ENCODE measurements around the gene CALR. TPM values are rescaled to one million over a fixed set of nuclear protein-coding genes. Genes with fewer than 3 reads are reported as not detected.
"Not testable (repeated sequence)": the region's sequence is repeated elsewhere in the genome, so short reads cannot be mapped to it uniquely, and the experiment has no call there.

The CALR gene
- total RNA-seq, 1 donor from 2014 or later = 454 TPM

DNA sequence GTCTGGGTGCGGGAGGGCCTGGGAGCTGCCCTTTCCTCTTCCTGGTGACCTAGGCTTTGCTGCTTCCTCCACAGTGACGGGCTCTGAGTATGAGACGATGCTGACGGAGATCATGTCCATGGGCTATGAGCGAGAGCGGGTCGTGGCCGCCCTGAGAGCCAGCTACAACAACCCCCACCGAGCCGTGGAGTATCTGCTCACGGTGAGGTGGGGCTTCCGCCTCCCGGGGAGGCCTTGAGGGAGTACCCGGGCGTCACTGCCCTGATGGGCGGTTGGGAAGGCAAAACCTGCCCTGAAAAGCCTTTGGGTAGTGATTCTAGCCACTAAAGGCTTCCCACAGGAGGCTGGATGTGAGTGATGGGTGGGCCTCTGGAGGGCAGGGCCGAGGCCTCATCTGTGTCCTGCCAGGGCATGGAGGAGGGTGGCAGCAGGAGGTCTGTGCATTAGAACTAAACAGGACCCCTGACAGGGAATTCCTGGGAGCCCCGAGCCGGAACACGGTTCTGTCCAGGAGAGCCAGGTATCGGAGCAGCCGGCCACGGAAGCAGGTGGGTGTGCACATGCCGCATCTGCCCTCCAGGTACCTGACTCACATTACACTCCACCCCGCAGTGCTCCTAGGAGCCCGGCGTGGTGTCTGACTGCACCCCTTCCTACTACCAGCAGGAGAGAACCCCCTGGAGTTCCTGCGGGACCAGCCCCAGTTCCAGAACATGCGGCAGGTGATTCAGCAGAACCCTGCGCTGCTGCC is 10.4 kb downstream of the CALR start:
- DNase-seq (ENCODE audit: low spot score) (no peak), ATAC-seq (no peak)
- intact Hi-C loops (cut with DNase I) = no loop called here

DNA sequence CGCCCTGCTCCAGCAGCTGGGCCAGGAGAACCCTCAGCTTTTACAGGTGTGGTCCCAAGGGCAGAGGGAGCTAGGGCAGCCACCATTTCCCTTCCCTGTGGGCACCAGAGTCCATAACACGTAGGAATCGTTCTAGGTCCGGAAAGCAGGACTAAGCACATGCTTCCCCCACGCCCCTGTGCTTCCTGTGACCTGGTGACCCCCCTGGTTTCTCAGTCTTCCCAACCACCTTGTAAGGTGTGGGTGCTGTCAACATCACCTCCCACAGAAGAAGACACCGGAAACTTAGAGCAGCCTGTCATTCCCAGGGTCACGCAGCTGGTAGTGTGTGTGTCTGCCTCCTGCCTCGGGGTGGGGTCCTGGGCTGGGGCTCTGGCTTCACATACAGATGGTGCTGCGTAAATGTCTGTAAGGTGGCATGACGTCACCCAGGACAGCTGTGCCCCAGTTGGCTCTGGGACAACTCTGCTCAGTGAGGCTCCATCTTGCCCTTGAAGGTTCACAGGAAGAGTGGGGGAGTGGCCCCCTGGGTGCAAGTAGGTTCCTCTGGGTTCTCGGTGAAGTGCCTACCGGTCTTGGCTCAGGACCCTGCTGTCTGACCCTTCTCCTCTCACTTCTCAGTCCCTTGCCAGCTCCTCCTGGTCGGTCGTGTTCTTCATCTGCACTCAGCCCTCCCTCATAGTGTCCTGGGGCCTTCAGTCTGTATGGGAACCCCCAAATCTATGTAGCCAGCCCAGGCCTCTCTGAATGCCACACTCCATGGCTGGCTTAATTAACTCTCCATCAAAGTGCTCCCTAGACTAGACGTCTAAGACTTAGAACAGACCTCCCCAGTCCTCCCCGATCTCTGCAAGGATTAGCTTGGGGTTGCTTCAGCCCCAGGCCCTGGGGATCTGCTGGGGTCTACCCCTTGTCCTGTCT is 11.2 kb downstream of the CALR start:
- no peak for ATAC-seq
- intact Hi-C loops (cut with DNase I) = no loop called here

DNA sequence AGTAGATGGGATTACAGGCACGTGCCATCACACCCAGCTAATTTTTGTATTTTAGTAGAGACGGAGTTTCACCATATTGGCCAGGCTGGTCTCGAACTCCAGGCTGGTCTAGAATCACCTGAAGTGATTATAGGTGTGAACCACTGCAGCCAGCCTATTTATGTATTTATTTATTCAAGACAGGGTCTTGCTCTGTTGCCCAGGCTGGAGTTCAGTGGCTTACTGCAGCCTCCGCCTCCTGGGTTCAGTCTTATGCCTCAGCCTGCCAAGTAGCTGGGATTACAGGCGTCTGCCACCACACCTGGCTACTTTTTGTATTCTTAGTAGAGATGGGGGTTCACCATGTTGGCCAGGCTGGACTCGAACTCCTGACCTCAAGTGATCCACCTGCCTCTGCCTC is 13.6 kb downstream of the CALR start:
- ATAC-seq; DNase-seq (ENCODE audit: low spot score); intact Hi-C loops (cut with DNase I): not testable (repeated sequence)

More for the DNA sequence above, 11.2 kb downstream of the CALR start:
- no peak for DNase-seq (ENCODE audit: low spot score)

DNA sequence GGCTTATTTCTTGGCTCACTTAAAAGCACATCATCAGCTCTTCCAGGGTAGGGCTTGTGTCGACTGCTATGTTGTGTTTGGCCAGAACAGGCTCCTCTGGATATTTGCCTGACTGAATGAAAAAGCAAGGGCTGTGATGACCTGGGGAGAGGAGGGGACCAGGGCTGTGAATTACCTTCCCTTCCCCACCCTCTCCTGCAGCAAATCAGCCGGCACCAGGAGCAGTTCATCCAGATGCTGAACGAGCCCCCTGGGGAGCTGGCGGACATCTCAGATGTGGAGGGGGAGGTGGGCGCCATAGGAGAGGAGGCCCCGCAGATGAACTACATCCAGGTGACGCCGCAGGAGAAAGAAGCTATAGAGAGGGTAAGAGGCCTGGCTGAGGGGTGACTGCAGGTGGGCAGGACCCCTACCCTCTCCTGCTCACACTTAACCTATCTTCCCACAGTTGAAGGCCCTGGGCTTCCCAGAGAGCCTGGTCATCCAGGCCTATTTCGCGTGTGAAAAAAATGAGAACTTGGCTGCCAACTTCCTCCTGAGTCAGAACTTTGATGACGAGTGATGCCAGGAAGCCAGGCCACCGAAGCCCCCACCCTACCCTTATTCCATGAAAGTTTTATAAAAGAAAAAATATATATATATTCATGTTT is 14.2 kb downstream of the CALR start:
- DNase-seq (ENCODE audit: low spot score) (no peak), ATAC-seq (no peak)
- intact Hi-C loops (cut with DNase I) = no loop called here

DNA sequence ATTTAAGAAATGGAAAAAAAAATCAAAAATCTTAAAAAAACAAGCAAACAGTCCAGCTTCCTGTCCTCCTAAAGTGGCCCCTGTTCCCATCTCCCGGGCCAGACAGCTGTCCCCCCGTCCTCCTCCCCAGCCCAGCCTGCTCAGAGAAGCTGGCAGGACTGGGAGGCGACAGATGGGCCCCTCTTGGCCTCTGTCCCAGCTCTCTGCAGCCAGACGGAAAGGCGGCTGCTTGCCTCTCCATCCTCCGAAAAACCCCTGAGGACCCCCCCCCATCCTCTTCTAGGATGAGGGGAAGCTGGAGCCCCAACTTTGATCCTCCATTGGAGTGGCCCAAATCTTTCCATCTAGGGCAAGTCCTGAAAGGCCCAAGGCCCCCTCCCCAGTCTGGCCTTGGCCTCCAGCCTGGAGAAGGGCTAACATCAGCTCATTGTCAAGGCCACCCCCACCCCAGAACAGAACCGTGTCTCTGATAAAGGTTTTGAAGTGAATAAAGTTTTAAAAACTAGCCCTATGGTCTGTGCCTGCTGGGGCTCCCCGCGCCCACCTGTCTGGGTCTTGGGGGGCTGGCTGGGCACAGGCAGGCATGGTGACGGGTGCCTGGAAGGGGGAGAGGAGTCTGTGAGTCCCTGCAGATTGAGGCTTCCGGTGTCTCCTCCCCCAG is 14.9 kb downstream of the CALR start:
- intact Hi-C loops (cut with DNase I) = no loop called here
- ATAC-seq (no peak), DNase-seq (ENCODE audit: low spot score) (no peak)

DNA sequence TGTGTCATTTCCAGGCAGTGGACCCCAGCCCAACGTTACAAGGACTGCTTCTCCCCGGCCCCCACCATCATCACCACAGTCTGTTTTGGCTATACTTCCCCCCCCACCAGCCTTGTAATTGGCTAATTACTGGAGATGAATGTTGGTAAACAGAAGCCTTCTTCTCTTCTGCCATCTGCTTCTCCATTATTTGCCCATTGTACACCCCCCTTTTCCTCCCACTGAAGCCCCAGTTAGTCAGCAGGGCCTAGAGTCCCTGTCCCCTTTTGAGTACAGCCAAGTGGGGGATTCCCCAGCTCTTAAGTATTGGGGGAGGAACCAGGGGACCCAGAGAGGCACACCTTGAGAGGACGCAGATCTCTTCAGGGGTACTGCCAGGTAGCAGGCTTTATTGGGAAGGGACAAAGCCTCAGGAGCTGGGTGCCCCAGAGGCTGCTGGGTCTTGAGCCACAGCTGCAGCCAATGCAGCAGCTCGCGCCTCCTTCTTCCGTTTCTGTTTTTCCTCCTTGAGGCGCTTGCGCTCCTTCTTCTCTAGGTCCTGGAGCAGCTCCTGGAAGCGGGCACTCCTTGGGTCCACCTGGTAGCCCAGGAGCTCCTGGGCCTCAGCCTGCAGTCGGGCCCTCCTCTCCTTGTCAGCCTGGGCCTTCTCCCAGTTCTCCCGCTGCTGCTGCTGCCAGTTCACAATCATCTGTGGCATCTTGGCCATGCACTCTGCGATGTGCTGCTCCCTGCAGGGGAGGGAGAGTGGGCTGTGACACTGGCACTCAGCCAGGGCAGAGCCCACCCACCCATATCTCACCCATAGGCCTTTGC is 15.6 kb downstream of the CALR start:
- intact Hi-C loops (cut with DNase I) = no loop called here
- no peak for DNase-seq (ENCODE audit: low spot score)
- ATAC-seq = no peak

DNA sequence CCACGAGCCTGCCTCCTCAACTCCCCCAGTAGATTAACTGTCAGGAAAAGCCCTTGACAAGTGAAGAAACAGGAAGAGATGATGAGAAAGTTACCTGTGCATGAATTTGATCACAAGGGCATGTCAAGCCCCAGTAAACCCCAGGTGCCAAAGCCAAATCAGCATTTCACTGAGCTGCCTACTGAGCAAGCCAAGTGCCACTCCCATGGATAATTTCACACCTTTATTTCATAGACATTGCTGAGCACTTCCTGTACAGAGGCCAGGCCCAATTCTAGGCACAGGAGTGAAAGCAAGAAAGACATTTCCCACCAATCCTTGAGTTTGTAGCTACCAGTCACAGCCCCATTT is 16.2 kb downstream of the CALR start:
- no peak for DNase-seq (ENCODE audit: low spot score)
- no peak for ATAC-seq
- intact Hi-C loops (cut with DNase I) = no loop called here

DNA sequence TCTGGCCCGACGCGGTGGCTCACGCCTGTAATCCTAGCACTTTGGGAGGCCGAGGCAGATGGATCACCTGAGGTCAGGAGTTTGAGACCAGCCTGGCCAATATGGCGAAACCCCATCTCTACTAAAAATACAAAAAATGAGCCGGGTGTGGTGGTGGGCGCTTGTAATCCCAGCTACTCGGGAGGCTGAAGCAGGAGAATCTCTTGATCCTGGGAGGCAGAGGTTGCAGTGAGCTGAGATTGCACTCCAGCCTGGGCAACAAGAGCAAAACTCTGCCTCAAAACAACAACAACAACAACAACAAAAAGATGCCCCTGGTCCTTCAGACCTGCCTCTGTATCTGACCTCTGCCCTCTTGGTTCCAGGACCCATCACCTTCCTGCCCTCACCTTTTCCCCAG is 17.2 kb downstream of the CALR start:
- ATAC-seq; DNase-seq (ENCODE audit: low spot score); intact Hi-C loops (cut with DNase I): not testable (repeated sequence)

DNA sequence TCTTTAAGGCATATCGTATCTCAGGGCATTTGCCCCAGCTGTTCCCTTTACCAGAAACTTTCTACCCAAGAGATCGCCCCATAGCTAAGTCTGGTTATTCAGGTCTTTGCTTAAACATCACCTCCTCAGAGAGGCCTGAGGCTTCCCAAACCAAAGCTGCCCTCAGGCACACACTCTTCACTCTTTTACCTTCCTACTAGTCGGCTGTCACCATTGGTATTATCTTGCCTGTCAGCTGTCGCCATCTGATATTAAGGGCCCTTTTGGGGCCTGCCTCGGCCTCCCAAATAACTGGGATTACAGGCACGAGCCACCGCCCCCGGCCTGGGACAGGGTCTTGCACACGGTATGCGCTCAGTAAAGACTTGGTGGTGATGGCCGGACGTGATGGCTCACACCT is 17.6 kb downstream of the CALR start:
- intact Hi-C loops (cut with DNase I) = no loop called here
- DNase-seq (ENCODE audit: low spot score) (no peak), ATAC-seq (no peak)

DNA sequence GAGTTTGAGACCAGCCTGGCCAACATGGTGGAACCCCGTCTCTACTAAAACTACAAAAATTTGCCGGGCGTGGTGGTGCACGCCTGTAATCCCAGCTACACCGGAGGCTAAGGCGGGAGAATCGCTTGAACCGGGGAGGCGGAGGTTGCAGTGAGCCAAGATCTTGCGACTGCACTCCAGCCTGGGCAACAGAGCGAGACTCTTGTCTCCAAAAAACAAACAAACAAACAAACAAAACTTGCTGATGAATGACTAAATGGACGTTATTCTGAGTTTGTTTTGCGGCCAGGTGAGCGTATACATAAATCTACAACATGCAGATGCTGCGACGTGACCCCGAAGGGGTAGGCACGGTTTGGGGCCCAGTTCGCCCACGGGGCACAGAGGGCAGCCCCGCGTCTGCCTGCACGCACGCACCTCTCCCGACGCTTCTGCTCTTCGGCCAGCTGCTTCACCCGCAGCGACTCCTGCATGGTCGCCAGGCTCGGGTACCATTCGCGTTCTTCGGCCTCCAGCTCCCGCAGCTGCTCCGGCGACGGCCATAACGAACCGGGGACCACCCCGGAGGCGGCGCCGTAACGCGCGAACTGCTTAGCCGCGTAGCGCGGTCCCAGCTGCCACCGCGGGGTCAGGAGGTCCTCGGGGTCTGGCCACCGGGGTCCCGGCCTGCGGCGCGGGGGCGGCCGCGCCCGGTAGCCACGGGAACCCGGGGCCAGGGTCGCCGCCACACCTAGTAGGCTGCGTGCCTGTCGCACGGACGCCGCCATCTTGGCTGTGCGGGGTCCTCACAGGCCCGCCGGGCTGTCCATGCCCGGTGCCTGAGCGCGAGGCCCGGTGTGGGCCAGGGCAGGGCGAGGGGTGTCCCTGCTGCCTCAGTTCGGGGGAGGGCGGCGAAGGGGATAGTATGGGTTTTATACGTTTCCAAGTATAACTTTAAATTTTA is 18.3 kb downstream of the CALR start, which contains the start of gene GADD45GIP1:
Gene GADD45GIP1, minus strand, starts transcription at position 778 of the 943 bp plus-strand sequence. Its CDS starts 11 bp downstream, at position 767.
- ATAC-seq (peak; percentile 95), DNase-seq (ENCODE audit: low spot score) (peak; percentile 82)
- intact Hi-C loops (cut with DNase I) = no loop called here

DNA sequence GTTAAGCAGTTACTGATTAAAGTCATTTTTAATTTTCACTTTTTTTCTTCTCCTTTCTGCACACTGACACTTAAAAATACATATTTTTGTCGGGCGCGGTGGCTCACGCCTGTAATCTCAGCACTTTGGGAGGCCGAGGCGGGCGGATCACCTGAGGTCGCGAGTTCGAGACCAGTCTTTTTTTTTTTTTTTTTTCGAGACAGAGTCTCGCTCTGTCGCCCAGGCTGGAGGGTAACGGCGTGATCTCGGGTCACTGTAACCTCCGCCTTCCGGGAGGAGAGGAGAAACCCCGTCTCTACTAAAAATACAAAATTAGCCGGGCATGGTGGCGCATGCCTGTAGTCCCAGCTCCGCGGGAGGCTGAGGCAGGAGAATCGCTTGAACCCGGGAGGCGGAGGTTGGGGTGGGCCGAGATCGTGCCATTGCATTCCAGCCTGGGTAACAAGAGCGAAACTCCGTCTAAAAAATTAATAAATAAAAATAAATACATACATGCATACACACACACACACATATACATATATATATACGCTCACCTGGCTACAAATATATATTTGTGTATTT is 19.1 kb downstream of the CALR start:
- peak; percentile 24 for ATAC-seq
- intact Hi-C loops (cut with DNase I) = not testable (repeated sequence)

DNA sequence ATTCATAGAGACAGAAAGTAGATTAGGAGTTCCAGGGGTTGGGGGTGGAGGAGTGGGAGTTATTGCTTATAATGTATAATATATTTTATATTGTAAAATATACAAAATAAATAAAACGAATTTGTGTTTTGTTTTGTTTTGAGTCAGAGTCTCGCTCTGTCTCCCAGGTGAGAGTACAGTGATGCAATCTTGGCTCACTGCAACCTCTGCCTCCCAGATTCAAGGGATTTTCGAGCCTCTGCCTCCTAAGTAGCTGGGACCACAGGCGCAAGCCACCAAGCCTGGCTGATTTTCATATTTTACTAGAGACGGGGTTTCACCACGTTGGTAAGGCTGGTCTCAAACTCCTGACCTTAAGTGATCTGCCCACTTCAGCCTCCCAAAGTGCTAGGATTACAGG is 21.1 kb downstream of the CALR start:
- no peak for ATAC-seq
- intact Hi-C loops (cut with DNase I) = no loop called here
- no peak for DNase-seq (ENCODE audit: low spot score)

More for the DNA sequence above, 19.1 kb downstream of the CALR start:
- not testable (repeated sequence) for DNase-seq (ENCODE audit: low spot score)

DNA sequence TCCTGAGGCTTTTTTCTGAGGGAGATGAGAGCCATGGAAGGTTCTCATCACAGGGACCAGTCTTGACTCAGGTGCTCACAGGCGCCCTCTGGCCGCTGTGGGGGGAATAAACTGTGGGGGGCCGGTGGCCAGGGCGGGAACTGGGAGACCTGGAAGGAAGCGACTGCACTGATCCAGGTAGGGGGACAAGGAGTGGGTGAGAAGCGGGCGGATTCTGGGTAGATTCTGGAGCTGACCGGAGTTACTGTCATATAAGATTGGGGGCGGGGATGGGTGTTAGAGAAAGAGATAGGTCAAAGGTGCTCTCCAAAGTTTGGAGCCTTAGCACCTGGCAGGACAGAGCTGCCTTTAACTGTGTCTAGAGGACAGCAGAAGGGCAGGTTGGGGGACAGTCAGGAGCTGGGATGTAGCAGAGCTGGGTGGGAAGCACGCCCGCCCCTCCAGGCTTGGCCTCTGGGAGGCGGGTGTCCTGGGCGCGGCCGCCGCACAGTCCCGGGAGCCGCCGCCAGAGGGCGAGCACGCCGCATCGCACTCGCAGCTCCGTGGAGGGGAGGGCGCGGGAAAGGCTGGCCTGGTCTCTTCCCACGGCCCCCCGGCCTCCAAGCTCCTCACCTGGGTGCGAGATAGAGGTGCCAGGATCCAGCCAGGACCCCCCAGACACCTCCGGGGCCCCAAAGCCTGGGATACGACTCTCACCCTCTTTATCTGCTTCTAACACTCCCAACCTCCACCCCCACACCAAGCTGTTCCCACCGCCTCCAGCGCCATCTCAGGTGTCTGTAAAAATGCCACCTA is 26.8 kb downstream of the CALR start:
- peak; percentile 88 for DNase-seq (ENCODE audit: low spot score)
- intact Hi-C loops (cut with DNase I) = no loop called here

DNA sequence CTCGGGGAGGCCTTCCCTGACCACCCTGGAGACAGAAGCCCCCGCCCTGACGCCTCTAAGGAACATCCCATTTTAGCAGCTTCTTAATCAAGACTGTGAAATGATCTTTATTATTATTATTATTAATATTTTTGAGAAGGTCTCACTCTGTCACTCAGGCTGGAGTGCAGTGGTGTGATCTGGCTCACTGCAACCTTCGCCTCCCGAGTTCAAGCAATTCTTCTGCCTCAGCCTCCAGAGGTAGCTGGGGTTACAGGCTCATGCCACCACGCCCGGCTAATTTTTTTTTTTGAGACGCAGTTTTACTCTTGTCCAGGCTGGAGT is 27.4 kb downstream of the CALR start:
- ATAC-seq = no peak
- intact Hi-C loops (cut with DNase I) = no loop called here
- no peak for DNase-seq (ENCODE audit: low spot score)

More for the DNA sequence above, 26.8 kb downstream of the CALR start:
- peak; percentile 95 for ATAC-seq

DNA sequence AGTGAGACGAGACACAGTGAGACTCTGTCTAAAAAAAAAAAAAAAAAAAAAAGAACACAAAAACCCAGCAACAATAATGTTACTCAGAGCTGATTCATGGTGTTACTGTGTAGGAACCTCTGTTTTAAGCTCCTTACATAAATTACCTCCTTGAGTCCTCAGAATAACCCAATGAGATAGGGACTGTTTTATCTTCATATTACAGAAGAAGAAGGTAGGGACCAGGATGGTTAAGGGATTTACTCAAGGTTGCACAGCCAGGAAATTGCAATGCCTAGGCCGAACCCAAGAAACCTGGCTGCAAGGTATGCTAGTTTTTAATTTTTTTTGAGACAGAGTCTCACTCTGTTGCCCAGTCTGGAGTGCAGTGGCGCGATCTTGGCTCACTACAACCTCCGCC is 29.5 kb downstream of the CALR start:
- intact Hi-C loops (cut with DNase I) = no loop called here
- DNase-seq (ENCODE audit: low spot score) (no peak), ATAC-seq (no peak)

DNA sequence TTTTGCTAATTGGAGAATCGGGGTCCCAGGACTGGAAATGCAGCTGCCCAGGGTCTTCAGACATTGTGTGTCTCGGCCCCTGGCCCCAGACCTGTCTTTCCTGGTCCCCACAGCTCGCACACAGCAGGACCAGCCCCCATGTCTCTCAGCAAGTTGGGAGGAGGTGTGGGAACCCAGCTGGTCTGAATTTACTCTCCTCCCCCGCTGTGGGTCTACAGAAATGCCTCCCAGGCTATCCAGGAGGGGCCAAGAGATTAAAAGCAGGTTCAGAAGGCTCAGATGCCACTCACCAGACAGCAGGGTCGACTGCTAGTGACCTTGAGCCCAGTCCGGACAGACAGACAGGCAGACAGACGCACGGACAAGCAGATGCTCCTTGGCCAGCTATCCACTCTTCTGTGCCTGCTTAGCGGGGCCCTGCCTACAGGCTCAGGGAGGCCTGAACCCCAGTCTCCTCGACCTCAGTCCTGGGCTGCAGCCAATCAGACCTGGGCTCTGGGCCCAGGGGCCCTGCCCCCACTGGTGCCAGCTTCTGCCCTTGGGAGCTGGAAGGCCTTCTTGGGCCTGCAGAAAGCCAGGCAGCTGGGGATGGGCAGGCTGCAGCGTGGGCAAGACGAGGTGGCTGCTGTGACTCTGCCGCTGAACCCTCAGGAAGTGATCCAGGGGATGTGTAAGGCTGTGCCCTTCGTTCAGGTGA is 31.0 kb downstream of the CALR start, which contains the start of gene DAND5:
Gene DAND5, plus strand, starts transcription at position 285 of the 697 bp plus-strand sequence. Its CDS starts 85 bp downstream, at position 370.
- no peak for ATAC-seq
- intact Hi-C loops (cut with DNase I) = no loop called here
- DNase-seq (ENCODE audit: low spot score) = no peak
